ENCODE measurements around the gene DIS3L2.

The DIS3L2 gene

DNA sequence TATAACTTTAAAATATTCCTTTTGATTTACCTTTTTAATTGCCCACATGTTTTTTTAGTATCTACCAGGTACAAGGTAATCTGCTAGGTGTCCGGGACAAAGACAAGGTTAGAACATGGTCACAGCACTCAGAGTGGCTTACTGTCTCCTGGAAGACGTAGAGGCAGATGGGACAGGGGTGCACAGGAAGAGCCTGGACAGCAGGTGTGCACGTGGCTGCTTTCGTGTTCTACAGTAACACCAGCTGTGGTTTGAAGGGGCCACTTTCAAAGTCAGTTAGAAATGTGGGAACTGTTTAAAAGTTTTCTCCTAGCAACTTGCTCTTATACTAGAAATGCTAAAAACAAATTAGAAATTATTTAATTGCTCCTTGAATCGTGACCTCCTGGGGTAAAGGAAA lies 314.2 kb downstream of the DIS3L2 start:
- H3K4me3 ChIP-seq (replicated peaks; ENCODE audit: low read depth, low read length) = no peak overlapping the region
- TF ChIP-seq, protein P1, sequence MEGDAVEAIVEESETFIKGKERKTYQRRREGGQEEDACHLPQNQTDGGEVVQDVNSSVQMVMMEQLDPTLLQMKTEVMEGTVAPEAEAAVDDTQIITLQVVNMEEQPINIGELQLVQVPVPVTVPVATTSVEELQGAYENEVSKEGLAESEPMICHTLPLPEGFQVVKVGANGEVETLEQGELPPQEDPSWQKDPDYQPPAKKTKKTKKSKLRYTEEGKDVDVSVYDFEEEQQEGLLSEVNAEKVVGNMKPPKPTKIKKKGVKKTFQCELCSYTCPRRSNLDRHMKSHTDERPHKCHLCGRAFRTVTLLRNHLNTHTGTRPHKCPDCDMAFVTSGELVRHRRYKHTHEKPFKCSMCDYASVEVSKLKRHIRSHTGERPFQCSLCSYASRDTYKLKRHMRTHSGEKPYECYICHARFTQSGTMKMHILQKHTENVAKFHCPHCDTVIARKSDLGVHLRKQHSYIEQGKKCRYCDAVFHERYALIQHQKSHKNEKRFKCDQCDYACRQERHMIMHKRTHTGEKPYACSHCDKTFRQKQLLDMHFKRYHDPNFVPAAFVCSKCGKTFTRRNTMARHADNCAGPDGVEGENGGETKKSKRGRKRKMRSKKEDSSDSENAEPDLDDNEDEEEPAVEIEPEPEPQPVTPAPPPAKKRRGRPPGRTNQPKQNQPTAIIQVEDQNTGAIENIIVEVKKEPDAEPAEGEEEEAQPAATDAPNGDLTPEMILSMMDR (IDR thresholded peaks at IDR 0.05; ENCODE audit: low read length, missing control alignments) = no peak
- DNase-seq (ENCODE audit: low read depth) = no peak

DNA sequence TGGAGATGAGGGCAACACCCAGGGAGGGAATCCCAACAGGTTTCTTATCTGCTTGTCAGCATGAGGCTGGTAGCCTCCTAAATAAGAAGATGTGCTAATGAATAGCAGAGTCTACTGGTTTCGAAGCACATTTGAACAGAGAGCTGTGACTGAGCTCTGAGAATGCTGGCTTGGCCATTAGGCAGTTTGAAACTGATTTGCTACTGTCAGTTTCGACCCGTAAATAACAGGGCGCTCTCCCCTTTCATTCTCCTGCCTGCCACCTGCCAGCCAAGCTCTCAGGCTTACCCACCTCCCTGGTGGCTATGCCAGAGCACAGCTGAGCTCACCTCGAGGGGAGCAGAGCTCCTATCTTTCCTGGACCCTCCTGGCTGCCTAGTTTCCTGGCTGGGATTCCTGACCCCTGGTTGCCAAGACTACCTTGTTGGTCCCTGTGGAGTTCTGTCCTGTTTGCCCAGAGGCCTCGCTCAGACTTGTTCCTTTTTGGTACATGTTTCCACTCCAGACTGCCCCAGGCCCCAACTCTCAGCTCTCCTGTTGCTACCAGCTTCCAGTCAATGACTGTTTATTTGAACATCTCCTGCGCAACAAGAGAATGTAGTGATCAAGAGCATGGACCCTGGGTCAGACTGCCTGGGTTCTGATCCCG lies 314.7 kb downstream of the DIS3L2 start:
- no peak for DNase-seq (ENCODE audit: low read depth)
- no peak overlapping the region for H3K4me3 ChIP-seq (replicated peaks; ENCODE audit: low read depth, low read length)
- TF ChIP-seq, protein P1 (IDR thresholded peaks at IDR 0.05; ENCODE audit: low read length, missing control alignments) = no peak

DNA sequence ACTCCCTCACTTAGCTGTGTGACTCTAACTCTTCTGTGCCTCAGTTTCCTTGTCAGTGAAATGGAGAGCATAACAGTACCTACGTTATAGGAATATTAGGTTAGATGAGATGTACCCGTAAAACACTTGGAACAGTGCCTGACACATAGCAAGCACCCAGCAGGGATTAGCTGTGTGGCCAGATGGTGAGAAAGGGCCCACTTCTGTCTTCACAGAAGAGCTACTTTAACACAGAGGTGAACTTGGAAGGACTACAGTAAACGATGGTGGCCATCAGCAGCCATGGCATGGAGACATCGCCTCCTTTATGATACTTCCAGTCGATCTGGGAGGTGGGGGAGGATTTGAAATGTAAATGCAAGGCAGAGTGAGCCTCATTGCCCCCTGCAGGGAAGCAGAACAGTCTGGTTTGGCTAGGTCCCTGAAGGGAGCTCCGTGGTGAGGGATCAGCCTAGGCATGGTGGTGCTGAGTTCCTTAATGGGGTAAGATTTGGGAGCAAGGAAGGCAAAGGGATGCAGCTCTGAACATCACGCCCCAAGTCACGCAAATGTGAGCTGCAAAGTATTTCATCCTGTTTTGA lies 315.3 kb downstream of the DIS3L2 start:
- no peak for DNase-seq (ENCODE audit: low read depth)
- TF ChIP-seq, protein P1 (IDR thresholded peaks at IDR 0.05; ENCODE audit: low read length, missing control alignments) = no peak
- no peak overlapping the region for H3K4me3 ChIP-seq (replicated peaks; ENCODE audit: low read depth, low read length)

DNA sequence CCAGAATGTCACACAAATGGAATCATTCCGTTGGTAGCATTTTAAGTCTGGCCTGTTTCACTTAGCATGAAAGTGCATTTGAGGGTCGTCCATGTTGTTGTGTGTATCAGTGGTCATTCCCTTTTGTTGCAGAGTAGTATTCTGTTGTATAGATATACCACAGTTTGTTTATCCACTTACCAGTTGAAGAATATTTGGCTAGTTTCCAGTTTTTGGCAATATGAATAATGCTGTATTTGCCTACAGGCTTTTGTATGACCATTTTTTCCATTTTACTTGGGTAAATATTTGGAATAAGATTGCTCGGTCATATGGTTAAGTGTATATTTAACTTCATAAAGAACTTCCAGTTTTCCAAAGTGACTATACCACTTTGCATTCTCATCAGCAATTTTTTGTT lies 317.0 kb downstream of the DIS3L2 start:
- TF ChIP-seq, protein P1 (IDR thresholded peaks at IDR 0.05; ENCODE audit: low read length, missing control alignments) = no peak
- DNase-seq (ENCODE audit: low read depth) = no peak
- no peak overlapping the region for H3K4me3 ChIP-seq (replicated peaks; ENCODE audit: low read depth, low read length)

DNA sequence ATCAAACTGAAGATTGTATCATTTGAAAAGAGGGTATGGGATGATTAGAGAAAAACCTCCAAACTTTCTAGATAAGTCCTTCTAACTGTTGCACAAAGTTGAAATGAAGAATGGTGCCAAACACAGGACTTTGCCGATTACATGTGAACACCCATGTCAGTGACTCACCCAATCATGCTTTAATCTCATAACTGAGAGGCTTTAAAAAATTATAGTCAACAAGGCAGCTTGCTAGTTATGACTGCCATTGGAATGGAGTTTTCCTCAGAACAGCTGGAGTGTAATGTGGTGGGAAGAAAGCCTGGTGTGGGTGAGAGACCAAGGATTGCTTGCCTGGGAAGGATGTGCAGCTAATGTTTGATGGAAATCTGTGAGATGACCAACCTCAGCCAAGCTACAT lies 318.8 kb downstream of the DIS3L2 start:
- DNase-seq (ENCODE audit: low read depth) = no peak
- TF ChIP-seq, protein P1 (IDR thresholded peaks at IDR 0.05; ENCODE audit: low read length, missing control alignments) = no peak
- no peak overlapping the region for H3K4me3 ChIP-seq (replicated peaks; ENCODE audit: low read depth, low read length)

DNA sequence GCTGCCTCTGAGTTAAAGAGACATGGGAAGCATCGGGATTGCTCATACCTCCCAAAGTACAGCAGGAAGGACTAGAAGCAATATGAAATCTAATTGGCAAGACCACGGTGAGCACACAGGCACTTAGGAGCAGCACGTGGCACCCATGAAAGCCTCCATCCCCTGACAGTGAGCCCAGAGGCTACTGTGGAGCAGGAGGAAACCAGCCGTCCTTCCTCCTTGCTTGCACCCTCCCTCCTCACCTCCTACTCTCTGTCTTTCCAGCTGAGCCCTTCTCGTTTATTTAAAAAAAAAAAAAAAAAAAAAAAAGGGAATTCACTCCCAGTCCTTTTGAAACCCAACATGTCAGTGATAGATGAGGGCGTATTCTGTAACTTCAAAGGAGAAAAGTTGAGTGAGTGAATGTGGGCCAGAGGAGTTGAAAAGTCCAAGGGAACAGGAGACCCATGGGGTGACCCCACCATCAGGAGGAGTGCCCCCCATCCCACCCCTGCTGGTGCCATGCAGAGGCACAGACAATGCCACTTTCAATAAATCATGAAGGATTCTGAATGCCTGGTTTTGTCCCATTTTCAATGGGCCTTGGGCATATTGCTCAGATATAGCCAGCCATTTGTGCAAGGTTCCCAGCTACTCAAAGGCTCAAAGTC lies 320.5 kb downstream of the DIS3L2 start:
- DNase-seq (ENCODE audit: low read depth) = no peak
- no peak overlapping the region for H3K4me3 ChIP-seq (replicated peaks; ENCODE audit: low read depth, low read length)
- TF ChIP-seq, protein P1 (IDR thresholded peaks at IDR 0.05; ENCODE audit: low read length, missing control alignments) = no peak
